ENCODE measurements around the gene MYO7A. TPM values are rescaled to one million over a fixed set of nuclear protein-coding genes. Genes with fewer than 3 reads are reported as not detected.

Gene MYO7A
- total RNA-seq, 1 experiment from 2014 or later: 0.26 TPM

GRCh38 chr11:77143405-77144020 lies 15.5 kb downstream of the MYO7A start:
- BruUV-seq (replicated peaks): no TSS peak
- Mint-ChIP-seq H3K4me3 (ENCODE audit: unreplicated experiment) (no peak overlapping the region), H3K27ac (ENCODE audit: low read depth, unreplicated experiment) (no peak overlapping the region), H3K27me3 (ENCODE audit: insufficient read depth, unreplicated experiment) (peaks cover 18% of the 10 kb centered on the region), H3K9me3 (ENCODE audit: unreplicated experiment) (no peaks in the 10 kb centered on the region), H3K36me3 (ENCODE audit: insufficient read depth, unreplicated experiment) (no peaks in the 10 kb centered on the region), H3K4me1 (ENCODE audit: insufficient read depth, unreplicated experiment) (no peaks in the 10 kb centered on the region)
- DNase-seq (ENCODE audit: unreplicated experiment): no peak
- CTCF ChIA-PET: interaction anchor here (5.9 kb wide), 1 partner anchor 16 kb away, joined by 34 read pairs; the partner anchor contains the start of gene MYO7A
- intact Hi-C loops (cut with micrococcal nuclease): no loop called here
- TF ChIP-seq CTCF (IDR thresholded peaks at IDR 0.05; ENCODE audit: unreplicated experiment): no peak
- POLR2A ChIA-PET: no interaction called here

DNA sequence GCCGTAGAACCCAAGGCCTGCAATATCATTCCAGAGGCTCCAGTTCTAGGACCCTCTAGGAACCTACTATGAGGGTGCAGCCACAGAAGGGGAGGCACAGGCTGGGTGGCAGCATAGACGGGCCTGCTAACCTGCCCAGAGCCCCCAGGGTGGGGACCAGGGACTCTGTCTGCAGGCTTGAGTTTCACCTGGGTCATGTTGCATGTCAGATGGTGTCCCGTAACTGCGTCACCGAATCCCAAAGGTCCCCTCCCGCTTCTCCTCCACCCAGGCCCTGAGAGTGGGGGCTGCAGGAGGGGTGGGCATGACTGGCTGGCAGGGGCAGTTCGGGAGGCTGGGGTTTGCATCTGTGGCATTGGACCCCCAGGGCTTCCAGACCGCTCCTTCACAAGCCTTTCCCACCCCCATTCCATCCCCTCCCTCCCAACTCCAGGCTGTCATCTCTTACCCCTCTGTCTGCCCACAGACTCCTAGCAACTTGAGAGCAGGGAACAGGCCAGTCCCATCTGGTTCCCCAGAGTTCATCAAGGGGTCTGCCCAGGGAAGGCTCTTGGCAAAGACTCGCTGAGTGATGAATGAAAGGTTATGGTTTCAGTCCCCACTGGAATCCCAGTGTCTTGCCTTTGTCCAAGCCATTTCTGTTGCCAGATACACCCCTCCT lies 16.3 kb downstream of the MYO7A start:
- CTCF ChIA-PET: interaction anchor here (5.9 kb wide), 1 partner anchor 17 kb away, joined by 34 read pairs; the partner anchor contains the start of gene MYO7A

DNA sequence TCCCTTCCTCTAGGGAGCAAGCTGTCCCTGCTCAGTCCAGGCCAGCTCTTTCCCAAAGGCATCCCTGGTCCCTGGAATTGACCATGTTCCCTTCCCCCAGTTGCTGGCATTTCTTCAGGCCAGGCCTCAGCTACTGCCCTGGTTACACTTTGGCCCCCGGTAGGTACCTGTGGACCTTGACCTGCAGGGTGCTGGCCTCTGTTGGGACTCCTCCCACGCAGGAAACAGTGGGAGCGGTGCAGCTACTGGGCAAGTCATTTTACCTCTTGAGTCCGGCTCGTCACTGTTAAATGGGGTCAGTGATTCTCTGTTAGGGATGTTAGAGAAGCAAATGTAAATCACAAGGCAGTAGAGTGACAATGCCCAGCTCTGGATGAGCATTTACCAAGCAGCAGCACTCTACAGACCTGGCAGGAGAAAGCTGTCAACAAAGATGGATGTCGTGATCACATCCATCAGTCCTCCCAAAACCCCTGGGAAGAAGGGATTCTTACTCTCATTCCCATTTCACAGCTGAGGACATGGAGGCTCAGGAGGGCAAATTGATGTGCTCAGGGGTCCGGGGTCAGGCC lies 16.9 kb downstream of the MYO7A start:
- H3K4me1 Mint-ChIP-seq (ENCODE audit: insufficient read depth, unreplicated experiment): no peaks in the 10 kb centered on the region
- no peaks in the 10 kb centered on the region for H3K9me3 Mint-ChIP-seq (ENCODE audit: unreplicated experiment)
- peaks cover 18% of the 10 kb centered on the region for H3K27me3 Mint-ChIP-seq (ENCODE audit: insufficient read depth, unreplicated experiment)
- H3K4me3 Mint-ChIP-seq (ENCODE audit: unreplicated experiment): no peak overlapping the region
- no peak for TF ChIP-seq CTCF (IDR thresholded peaks at IDR 0.05; ENCODE audit: unreplicated experiment)
- no TSS peak for BruUV-seq (replicated peaks)
- H3K27ac Mint-ChIP-seq (ENCODE audit: low read depth, unreplicated experiment): no peak overlapping the region
- POLR2A ChIA-PET: no interaction called here
- CTCF ChIA-PET: no interaction called here
- intact Hi-C loops (cut with micrococcal nuclease): no loop called here
- H3K36me3 Mint-ChIP-seq (ENCODE audit: insufficient read depth, unreplicated experiment): no peaks in the 10 kb centered on the region
- no peak for DNase-seq (ENCODE audit: unreplicated experiment)

More for the DNA sequence above, 16.3 kb downstream of the MYO7A start:
- intact Hi-C loops (cut with micrococcal nuclease): no loop called here
- Mint-ChIP-seq H3K9me3 (ENCODE audit: unreplicated experiment) (no peaks in the 10 kb centered on the region), H3K36me3 (ENCODE audit: insufficient read depth, unreplicated experiment) (no peaks in the 10 kb centered on the region), H3K27me3 (ENCODE audit: insufficient read depth, unreplicated experiment) (peaks cover 18% of the 10 kb centered on the region), H3K4me3 (ENCODE audit: unreplicated experiment) (no peak overlapping the region), H3K27ac (ENCODE audit: low read depth, unreplicated experiment) (no peak overlapping the region), H3K4me1 (ENCODE audit: insufficient read depth, unreplicated experiment) (no peaks in the 10 kb centered on the region)
- no peak for DNase-seq (ENCODE audit: unreplicated experiment)
- POLR2A ChIA-PET: no interaction called here
- no TSS peak for BruUV-seq (replicated peaks)
- no peak for TF ChIP-seq CTCF (IDR thresholded peaks at IDR 0.05; ENCODE audit: unreplicated experiment)

DNA sequence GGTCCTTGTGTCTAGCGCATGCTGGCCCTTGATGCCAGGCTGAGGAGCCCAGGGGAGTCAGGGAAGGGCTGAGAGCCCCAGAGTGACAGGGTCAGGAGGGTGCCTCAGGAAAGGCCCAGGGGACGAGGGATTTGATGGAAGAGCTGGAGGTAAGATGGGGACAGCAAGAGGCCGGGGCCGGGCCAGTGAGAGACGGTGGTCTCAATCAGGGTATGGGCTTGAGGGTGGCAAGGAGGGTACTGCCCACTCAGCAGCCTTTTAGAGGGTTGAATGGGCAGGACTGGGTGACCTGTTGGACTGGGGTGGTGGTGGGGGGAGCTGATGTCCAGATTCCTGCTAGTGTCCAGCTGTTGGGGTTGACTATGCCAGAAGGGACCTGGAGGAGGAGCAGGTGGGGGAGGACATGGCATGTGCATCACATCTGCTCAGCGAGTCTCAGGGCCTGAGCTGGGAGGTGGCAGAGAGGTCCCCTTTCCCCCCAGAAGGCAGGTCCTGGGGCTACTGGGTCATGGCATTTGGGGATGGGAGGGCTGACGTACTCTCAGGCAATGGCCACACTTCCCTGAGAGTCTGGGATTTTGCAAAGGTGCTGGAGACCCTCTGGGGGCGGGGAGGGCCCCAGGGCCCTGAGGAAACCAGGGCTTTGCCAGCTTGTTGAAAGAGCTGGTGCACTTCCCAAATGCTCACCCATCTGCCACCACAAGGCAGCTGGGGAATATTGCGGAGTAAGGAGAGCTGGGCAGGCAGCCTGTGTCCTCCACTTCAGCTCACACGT lies 18.4 kb downstream of the MYO7A start:
- intact Hi-C loops (cut with micrococcal nuclease): no loop called here
- Mint-ChIP-seq H3K36me3 (ENCODE audit: insufficient read depth, unreplicated experiment) (no peaks in the 10 kb centered on the region), H3K27me3 (ENCODE audit: insufficient read depth, unreplicated experiment) (peaks cover 18% of the 10 kb centered on the region), H3K4me1 (ENCODE audit: insufficient read depth, unreplicated experiment) (no peaks in the 10 kb centered on the region), H3K4me3 (ENCODE audit: unreplicated experiment) (no peak overlapping the region), H3K27ac (ENCODE audit: low read depth, unreplicated experiment) (no peak overlapping the region), H3K9me3 (ENCODE audit: unreplicated experiment) (no peaks in the 10 kb centered on the region)
- CTCF ChIA-PET: interaction anchor here (0.6 to 1.0 kb wide), 3 partner anchors 15 to 402 kb away, joined by 3 to 4 read pairs (median 4); no protein-coding TSS in a partner anchor
- no peak for DNase-seq (ENCODE audit: unreplicated experiment)
- POLR2A ChIA-PET: interaction anchor here (0.7 kb wide), 3 partner anchors 22 to 759 kb away, joined by 3 read pairs; no protein-coding TSS in a partner anchor
- no TSS peak for BruUV-seq (replicated peaks)
- TF ChIP-seq CTCF (IDR thresholded peaks at IDR 0.05; ENCODE audit: unreplicated experiment): no peak

Measured in MCF 10A (cell line).